ENCODE measurements around the gene ELAC2.

ELAC2 gene, protein sequence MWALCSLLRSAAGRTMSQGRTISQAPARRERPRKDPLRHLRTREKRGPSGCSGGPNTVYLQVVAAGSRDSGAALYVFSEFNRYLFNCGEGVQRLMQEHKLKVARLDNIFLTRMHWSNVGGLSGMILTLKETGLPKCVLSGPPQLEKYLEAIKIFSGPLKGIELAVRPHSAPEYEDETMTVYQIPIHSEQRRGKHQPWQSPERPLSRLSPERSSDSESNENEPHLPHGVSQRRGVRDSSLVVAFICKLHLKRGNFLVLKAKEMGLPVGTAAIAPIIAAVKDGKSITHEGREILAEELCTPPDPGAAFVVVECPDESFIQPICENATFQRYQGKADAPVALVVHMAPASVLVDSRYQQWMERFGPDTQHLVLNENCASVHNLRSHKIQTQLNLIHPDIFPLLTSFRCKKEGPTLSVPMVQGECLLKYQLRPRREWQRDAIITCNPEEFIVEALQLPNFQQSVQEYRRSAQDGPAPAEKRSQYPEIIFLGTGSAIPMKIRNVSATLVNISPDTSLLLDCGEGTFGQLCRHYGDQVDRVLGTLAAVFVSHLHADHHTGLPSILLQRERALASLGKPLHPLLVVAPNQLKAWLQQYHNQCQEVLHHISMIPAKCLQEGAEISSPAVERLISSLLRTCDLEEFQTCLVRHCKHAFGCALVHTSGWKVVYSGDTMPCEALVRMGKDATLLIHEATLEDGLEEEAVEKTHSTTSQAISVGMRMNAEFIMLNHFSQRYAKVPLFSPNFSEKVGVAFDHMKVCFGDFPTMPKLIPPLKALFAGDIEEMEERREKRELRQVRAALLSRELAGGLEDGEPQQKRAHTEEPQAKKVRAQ

DNA sequence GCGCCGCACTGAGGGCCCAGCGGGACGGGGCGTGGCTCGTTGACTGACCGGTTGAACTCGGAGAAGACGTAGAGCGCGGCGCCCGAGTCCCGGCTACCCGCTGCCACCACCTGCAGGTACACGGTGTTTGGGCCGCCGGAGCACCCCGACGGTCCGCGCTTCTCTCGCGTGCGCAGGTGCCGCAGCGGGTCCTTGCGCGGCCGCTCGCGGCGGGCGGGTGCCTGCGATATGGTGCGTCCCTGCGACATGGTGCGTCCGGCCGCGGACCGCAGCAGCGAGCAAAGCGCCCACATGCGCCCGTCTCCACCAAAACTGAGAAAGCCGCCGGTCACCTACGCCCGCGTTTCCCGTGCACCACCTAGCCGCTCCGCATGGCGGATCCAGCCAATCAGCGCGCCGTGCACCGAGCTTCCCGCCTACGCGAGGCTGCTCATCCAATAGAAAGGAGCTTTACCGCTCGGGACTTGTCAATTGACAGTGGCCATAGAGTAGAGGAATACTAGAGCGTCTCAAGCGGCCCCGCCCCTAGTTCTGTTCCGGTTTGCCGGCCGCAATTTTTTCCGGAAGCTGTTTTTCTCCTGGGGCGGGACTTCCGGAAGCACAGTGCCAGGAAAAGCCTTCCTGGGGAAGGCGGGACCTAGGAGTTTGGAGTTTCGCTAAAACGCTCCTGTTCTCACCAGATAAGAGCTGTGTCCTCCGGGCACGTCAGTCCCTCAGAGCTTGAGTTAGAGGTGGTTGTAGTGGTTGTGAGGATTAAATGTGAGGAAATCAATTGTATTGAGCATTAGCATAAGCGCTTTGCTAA, at the start of gene ELAC2:
Gene ELAC2 (minus strand): TSS at position 373 of the 805 bp plus-strand sequence. CDS start 80 bp downstream, at position 293.
- DNase-seq = peak; percentile 99

DNA sequence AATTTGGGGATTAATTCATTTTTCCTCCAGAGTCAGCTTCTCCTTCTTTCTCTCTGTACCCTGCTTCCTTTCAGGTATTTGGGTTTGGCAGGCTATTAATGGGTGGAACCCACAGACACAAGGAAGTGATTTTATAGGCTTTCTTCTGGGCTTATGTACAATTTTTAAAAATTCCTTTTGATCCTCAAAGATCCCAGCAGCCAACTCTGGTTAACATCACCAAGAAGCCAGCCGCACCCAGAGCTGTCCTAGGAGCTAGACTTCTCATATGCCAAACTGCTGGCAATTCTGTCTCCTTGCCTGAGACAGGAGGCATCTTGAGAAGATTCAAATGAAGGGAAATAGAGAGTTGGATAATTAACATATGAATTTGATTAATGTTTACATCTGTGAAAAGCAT, 47.2 kb upstream of the ELAC2 start:
- DNase-seq = no peak

GRCh38 chr17:13055131-13055530, 37.3 kb upstream of the ELAC2 start:
- no peak for DNase-seq

DNA sequence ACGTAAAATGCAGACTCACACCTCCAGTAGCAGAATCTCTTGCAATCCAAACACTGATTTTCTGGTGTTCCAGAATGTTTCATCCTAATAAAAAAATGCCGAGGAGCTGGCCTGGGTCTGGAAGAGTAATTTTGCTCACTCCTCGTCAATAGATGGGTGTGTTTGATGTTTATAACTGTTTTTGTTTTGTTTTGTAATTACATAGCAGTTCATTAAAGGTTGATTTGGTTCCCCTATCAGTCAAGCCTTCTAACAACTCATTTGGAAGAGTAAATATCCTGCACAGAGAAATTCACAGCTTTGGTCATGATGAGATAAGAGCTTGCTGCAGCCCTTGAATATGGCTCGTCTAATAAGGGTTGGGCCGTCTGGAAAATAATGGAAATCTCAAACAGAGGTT, 36.8 kb upstream of the ELAC2 start:
- no peak for DNase-seq

DNA sequence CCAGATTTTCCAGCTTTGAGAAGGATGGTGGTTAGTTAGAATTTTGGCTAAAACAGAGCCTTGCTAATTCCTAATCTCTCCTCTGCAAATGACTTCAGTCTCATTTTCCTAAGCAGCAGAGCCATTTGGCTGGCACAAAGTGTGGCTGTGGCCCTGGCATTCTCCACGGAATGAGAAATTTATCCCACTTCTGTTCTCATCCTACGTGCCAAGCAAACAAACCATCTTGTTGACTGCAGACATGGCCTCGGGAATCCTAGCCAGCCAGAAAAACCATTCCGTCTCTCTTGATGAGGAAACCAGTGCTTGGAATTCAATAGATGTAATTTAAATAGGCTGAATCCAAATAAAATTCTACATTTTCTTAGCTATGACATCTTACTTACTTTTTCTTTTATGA, 34.1 kb upstream of the ELAC2 start:
- no peak for DNase-seq

GRCh38 chr17:13047011-13047606, 29.3 kb upstream of the ELAC2 start:
- no peak for DNase-seq

GRCh38 chr17:13046361-13046760, 28.5 kb upstream of the ELAC2 start:
- no peak for DNase-seq

GRCh38 chr17:13044572-13045065, 26.8 kb upstream of the ELAC2 start:
- DNase-seq = no peak

DNA sequence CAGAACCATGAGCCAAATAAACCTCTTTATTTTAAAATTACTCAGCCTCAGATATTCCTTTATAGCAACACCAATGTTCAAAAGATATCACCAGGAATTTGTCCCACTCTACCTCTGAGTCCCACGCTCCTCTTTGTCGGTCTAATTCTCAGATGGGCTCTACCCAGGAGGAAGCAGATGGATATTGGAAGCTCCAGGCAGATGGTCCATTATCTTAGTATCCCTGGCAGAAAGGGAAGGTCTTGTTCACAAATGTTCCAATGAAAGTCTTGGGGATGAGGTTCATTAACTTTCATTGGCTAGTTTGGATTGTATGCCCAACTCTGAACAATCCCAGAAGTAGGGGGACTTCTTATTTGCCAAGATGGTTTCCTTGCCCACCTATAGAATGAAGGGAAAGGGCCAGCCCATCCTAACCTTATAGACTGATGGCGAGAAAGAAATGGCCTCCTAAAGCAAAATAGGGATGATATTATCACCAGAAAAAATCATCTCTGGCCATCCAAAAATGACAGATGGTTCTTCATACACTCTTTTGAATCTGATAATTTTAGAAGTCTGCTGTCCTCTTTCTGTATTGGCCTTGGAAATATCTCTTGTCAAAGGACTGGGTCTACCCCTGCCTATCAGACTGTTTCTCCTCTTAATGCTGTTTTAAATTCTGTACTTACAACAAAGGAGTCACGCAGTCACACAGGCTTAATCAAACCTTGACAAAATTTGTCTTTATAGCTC, 21.3 kb upstream of the ELAC2 start:
- DNase-seq = no peak

GRCh38 chr17:13036751-13037150, 18.9 kb upstream of the ELAC2 start:
- DNase-seq = no peak

DNA sequence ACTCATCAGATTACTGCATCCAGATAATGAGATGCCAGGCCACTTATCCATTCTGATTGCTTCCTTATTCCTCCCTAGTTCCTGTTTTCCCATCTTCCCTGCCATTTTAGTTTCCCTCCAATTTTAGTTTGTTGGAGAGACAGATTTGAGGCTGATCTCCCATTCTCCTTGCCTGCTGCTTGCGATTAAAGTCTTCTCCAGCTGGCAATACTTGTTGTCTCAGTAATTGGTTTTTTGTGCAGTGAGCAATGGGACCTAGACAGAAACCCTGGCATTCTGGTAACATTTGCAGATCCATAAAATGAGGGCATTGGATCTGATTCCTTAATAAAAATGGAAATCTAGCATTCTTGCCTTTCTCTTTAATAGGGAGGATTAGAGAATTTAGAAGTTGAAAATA, 17.6 kb upstream of the ELAC2 start:
- DNase-seq = no peak

DNA sequence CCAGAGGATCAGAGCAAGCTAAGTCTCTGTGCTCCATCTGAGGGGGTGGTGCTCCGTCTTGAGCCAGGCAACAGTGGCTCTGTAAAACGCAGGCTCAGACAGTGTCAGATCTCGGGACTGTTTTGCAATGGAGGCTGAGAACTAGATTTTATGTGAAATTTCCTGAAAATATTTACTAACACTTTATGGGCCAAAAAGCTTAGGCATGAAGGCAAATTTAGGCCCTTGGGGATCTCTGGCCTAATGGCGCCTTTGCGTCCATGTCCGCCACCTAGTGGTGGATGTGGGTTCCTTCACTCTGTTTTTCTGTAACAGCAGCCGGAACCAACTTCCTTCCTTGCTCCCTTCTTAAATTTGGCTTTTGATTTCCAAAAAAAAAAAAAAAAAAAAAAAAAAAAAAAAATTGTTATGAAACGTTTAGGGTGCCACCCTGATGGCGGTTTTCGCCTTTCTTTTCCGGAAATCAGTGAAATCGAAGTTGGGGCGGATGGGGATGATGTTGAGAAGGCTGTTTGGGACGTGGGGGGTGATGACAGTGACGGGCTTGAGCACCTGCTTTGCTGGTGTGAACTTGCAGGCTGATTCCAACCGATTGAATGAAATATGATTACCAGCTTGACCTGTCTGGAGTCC, 14.0 kb upstream of the ELAC2 start:
- peak; percentile 62 for DNase-seq

- DNase-seq = peak; percentile 66
Observed at GRCh38 chr17:13030459-13031300, 12.9 kb upstream of the ELAC2 start.

DNA sequence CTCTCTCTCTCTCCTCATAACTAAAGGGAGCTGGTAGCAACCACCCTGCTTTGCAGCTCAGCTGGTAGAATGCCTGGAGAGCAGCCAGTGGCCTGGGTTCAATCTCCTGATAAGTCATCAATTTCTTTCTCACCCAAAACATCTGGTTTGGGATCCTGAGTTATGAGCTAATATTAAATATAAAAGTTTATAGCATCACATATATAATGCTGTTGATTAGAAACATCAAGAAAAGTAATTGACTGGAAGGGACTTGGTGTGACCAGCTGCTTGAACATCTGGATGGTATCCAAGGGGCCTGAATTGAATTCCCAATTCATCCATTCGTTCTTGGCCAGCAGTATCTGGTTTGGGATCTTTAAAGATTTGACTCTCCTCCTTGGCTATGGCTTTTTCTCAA, 12.2 kb upstream of the ELAC2 start:
- no peak for DNase-seq

- no peak for DNase-seq
Observed at GRCh38 chr17:13029340-13029739, 11.5 kb upstream of the ELAC2 start.

DNA sequence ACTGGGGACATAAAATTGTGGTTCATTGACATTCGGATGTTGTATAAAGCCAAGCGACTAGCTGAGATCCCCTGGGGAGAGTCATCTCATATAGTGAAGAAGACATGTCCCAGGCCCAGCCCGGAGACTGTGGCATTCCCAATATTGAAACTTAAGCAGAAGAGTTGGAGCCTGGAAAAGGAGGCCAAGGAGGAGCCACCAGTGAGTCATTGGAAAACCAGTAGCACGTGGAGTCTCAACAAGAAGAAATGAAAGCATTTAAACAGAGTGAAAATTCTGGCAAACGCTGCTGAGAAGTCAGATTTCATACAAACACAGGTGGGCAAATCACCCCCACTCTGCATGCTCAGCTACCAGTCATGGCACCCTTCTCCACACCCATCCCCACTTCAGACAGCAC, 9.4 kb upstream of the ELAC2 start:
- DNase-seq = no peak

DNA sequence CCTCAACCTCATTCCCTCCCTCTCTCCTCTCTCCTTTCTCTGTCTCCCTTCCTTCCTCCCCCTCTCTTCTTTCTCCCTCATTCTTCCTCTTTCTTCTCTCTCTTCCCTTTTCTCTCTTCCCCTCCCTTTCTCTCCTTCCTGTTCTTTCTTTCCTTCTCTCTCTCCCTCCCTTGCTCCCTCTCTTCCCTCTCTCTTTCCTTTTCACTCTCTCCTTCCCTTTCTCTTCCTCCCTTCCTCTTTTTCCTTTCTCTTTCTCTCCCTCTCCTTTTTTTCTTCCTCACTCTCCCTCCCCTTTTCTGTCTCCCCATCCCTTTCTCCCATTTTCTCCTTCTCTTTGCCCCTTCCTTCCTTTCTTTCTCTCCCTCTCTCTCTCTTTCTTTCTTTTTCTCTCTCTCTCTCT, 7.9 kb upstream of the ELAC2 start:
- no peak for DNase-seq

DNA sequence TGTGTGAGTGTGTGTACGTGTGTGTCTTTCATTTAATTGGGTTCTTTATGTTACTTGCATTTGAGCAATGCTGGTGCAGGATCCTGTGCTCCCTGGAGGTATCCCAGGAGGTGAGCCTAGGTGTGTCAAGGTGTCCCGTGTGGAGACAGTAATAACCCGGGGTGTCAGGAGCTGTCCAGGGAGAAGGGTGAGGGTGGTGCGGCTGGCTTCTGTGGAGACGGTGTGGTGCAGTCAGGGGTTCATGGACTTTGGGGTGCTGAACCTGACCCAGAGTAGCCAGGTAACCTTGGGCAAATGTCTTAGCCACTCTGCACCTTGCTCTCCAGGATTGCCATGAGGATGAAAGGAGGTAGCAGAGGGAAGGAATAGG, 7.4 kb upstream of the ELAC2 start:
- DNase-seq = no peak

DNA sequence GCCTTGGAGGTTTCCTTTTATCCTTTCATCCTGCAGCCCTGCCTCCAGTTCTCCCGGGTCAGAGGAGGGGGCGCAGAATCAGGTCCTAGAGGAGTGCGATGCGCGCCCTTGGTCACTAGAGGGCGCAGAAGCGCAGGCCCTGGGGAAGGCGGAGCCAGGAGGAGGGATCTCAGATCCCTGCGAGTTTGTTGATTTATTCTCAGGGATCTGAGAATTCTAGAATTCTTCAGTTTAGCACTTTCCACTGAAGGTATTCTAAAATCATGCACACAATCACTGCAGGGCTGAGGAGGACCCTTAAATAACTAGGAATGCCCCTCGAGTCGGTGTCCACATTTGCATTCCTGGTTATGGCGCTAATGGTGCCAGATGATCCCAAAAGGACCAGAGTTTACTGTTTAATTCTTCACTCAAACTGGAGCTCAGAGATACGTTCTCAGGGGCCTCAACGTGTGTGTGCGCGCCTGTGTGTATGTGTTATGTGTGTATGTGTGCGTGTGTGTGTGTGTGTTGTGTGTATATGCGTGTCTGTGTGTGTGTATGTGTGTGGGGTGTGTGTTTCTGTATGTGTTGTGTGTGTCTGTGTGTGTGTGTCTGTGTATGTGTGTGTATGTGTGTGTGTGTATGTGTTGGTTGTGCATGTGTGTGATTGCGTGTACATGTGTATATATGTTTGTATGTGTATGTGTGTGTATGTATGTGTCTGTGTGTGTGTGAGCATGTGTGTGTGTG, 6.9 kb upstream of the ELAC2 start:
- DNase-seq = peak; percentile 66

DNA sequence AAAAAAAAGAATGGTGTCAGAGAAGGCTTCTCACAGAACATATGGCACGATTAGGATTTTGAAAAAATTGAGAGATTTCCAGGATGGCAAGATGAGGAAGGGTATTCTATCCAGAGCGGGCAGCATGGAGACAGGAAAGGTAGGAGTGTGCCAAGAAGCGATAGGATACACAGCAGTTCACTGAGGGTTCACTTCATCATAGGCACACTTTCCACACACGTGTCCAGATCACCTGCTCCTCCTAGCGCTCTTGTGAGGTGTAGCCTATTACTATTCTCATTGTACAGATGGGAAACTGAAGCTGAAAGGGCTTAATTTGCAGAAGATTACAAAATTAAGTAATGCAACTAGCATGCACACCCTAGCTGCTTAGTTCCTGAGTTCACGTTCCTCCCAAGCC, 6.2 kb upstream of the ELAC2 start:
- no peak for DNase-seq
